BE2C (cell line): ENCODE results near the gene COPS4. TPM values are rescaled to one million over a fixed set of nuclear protein-coding genes. Genes with fewer than 3 reads are reported as not detected.
"Not testable (repeated sequence)": the region's sequence is repeated elsewhere in the genome, so short reads cannot be mapped to it uniquely, and the experiment has no call there.

ENCODE experiments used
- DNase-seq: peaks from one replicate; pipeline ENCODE4 v3.0.0-alpha.2; 2020
- H3K27me3 ChIP-seq: fragments of 250-450 bp; sonication (Bioruptor Pico); 2 replicates; pipeline ENCODE4 v1.5.1; 2020; ENCODE audit warnings: mild to moderate bottlenecking
- H3K36me3 ChIP-seq: fragments of 250-450 bp; sonication (Bioruptor Pico); 2 replicates; pipeline ENCODE4 v1.5.1; 2020; ENCODE audit warnings: mild to moderate bottlenecking
- H3K4me1 ChIP-seq: fragments of 250-450 bp; sonication (Bioruptor Pico); 2 replicates; pipeline ENCODE4 v1.5.1; 2020
- H3K4me3 ChIP-seq: 2 replicates; pipeline ENCODE4 v1.5.1; 2011; ENCODE audit warnings: low read depth, low read length
- H3K9me3 ChIP-seq: fragments of 250-450 bp; sonication (Bioruptor Pico); 2 replicates; pipeline ENCODE4 v1.5.1; 2020
- CTCF ChIP-seq: IDR thresholded peaks from 2 replicates; pipeline ENCODE4 v1.5.1; 2012; ENCODE audit warnings: mild to moderate bottlenecking, low read depth, low read length
- polyA plus RNA-seq: library from polyadenylated mRNA; unstranded; fragments of >200 nt; gene quantifications from one replicate; pipeline ENCODE4 v1.2.1, GENCODE V29; 2012; ENCODE audit warnings: low read depth, missing spikeins; ENCODE audit not compliant: insufficient read length, insufficient read depth

The COPS4 gene
- polyA plus RNA-seq = 48.7 TPM

DNA sequence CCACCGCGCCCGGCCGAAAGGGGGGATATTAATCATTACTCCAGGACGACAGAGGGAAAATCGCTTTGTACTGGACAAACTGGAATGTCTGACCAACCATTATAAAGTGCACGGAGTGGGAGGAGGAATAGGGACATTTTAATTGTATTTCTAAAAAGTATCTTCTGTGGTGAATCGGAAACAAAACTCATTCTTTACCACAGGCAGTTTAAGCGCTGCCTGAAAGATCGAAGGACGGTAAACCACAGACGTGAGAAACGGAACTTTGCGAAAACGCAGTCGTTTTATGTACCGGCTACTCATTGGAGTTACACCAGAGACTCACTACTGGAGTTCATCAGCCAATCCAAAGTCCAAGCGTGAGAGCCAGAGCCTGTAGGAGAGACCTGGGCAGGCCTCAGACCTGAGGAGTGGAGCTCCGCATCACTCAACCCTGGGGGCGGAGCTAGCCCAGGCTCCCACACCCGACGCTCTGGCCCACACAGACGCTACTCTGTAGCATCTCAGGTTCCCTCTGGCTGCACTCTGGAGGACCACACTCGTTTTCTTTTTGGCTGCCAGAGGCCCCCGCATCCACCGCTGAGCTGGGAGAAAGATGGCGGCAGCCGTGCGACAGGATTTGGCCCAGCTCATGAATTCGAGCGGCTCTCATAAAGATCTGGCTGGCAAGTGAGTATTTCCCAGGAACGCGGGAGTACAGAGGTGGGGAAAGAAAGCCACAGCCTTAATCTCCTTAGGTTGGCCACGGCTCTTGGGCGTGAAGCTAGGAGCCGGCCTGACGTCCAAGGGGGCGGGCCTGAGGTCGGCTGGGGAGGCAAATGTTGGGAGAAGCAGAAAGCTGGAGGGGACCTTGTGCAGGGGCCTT is at the start of gene COPS4:
Gene COPS4, plus strand, starts transcription at position 554 of the 865 bp plus-strand sequence. Its CDS starts 42 bp downstream, at position 596.
- Histone ChIP-seq H3K36me3 (no peaks in the 10 kb centered on the region), H3K4me1 (no peaks in the 10 kb centered on the region), H3K4me3 (peak within 1 kb of the TSS; percentile 82), H3K27me3 (no peaks in the 10 kb centered on the region), H3K9me3 (no peaks in the 10 kb centered on the region)
- TF ChIP-seq CTCF = peak; percentile 47
- peak; percentile 98 for DNase-seq

- H3K9me3 ChIP-seq, DNase-seq, H3K4me3 ChIP-seq, H3K36me3 ChIP-seq, H3K4me1 ChIP-seq, H3K27me3 ChIP-seq: not testable (repeated sequence)
These were observed 47.5 kb upstream of the COPS4 start for GRCh38 chr4:82987519-82987918.

- H3K9me3 ChIP-seq = no peaks in the 10 kb centered on the region
- peaks cover 6% of the 10 kb centered on the region; the same call in 1 of the 2 replicates for H3K36me3 ChIP-seq
- no peaks in the 10 kb centered on the region for H3K4me1 ChIP-seq
- no peak for TF ChIP-seq CTCF
- no peak overlapping the region for H3K4me3 ChIP-seq
- H3K27me3 ChIP-seq = no peaks in the 10 kb centered on the region
- no peak for DNase-seq
These were observed 46.6 kb upstream of the COPS4 start for GRCh38 chr4:82988323-82988832.

GRCh38 chr4:82989575-82990429 is 45.2 kb upstream of the COPS4 start:
- no peaks in the 10 kb centered on the region for H3K36me3 ChIP-seq
- DNase-seq = no peak
- TF ChIP-seq CTCF = no peak
- no peaks in the 10 kb centered on the region for H3K9me3 ChIP-seq
- no peaks in the 10 kb centered on the region for H3K27me3 ChIP-seq
- no peaks in the 10 kb centered on the region for H3K4me1 ChIP-seq
- no peak overlapping the region for H3K4me3 ChIP-seq

GRCh38 chr4:82994834-82995233 is 40.1 kb upstream of the COPS4 start:
- DNase-seq = no peak
- Histone ChIP-seq H3K27me3 (no peaks in the 10 kb centered on the region), H3K9me3 (no peaks in the 10 kb centered on the region), H3K4me1 (peaks cover 3% of the 10 kb centered on the region; the same call in 1 of the 2 replicates), H3K36me3 (no peaks in the 10 kb centered on the region), H3K4me3 (no peak overlapping the region)
- TF ChIP-seq CTCF = no peak

GRCh38 chr4:82998898-82999297 is 36.1 kb upstream of the COPS4 start:
- H3K4me3 ChIP-seq = no peak overlapping the region
- no peak for TF ChIP-seq CTCF
- DNase-seq = no peak
- peaks cover 3% of the 10 kb centered on the region; the same call in 1 of the 2 replicates for H3K4me1 ChIP-seq
- no peaks in the 10 kb centered on the region for H3K27me3 ChIP-seq
- H3K36me3 ChIP-seq = no peaks in the 10 kb centered on the region
- no peaks in the 10 kb centered on the region for H3K9me3 ChIP-seq
